Type B pancreatic cell (in vitro differentiated cells): ENCODE measurements around the gene BMP8A. TPM values are rescaled to one million over a fixed set of nuclear protein-coding genes. Genes with fewer than 3 reads are reported as not detected.
"Not testable (repeated sequence)": the region's sequence is repeated elsewhere in the genome, so short reads cannot be mapped to it uniquely, and the experiment has no call there.

ENCODE experiments used
- DNase-seq: peaks from one replicate; pipeline ENCODE4 v3.0.0; 2021; ENCODE audit warnings: mixed read lengths; ENCODE audit not compliant: unreplicated experiment; ENCODE audit errors: extremely low spot score
- H3K27ac Mint-ChIP-seq: 2 replicates; pipeline ENCODE4 v1.8.0; 2021; ENCODE audit warnings: mild to moderate bottlenecking, mixed read lengths
- H3K27me3 Mint-ChIP-seq: 2 replicates; pipeline ENCODE4 v1.8.0; 2021; ENCODE audit warnings: mixed read lengths
- H3K36me3 Mint-ChIP-seq: 2 replicates; pipeline ENCODE4 v1.8.0; 2021; ENCODE audit warnings: mixed read lengths
- H3K4me1 Mint-ChIP-seq: one replicate; pipeline ENCODE4 v1.8.0; 2021; ENCODE audit warnings: mixed read lengths; ENCODE audit not compliant: unreplicated experiment
- H3K4me3 Mint-ChIP-seq: 2 replicates; pipeline ENCODE4 v1.8.0; 2021; ENCODE audit warnings: mild to moderate bottlenecking, mixed read lengths
- H3K9me3 Mint-ChIP-seq: 2 replicates; pipeline ENCODE4 v1.8.0; 2021; ENCODE audit warnings: mixed read lengths
- CTCF ChIP-seq: fragments of 200-600 bp; sonication (generic); conservative IDR thresholded peaks from 2 replicates; pipeline ENCODE4 v1.5.0; 2021; ENCODE audit warnings: antibody characterized with exemption, mild to moderate bottlenecking
- total RNA-seq: library from RNA; stranded (reverse); gene quantifications from 2 replicates; pipeline ENCODE4 v1.2.1, GENCODE V29; 2021; ENCODE audit warnings: low replicate concordance

BMP8A gene
- total RNA-seq, 1 donor from 2014 or later, result 1.1 TPM

- DNase-seq, result no peak
- no peak for TF ChIP-seq CTCF
- Mint-ChIP-seq H3K4me1 (no peaks in the 10 kb centered on the region), H3K27ac (no peak overlapping the region), H3K36me3 (no peaks in the 10 kb centered on the region), H3K4me3 (no peak overlapping the region), H3K27me3 (peaks cover 48% of the 10 kb centered on the region), H3K9me3 (no peaks in the 10 kb centered on the region)
Measured at GRCh38 chr1:39494671-39495410, 3.4 kb downstream of the BMP8A start.

GRCh38 chr1:39496520-39496919 is 5.1 kb downstream of the BMP8A start:
- not testable (repeated sequence) for H3K9me3 Mint-ChIP-seq, DNase-seq, H3K27ac Mint-ChIP-seq, H3K4me3 Mint-ChIP-seq, H3K4me1 Mint-ChIP-seq, H3K36me3 Mint-ChIP-seq
- H3K27me3 Mint-ChIP-seq, result peaks cover 38% of the 10 kb centered on the region

GRCh38 chr1:39497585-39497984 is 6.1 kb downstream of the BMP8A start:
- Mint-ChIP-seq H3K27me3 (peaks cover 32% of the 10 kb centered on the region), H3K9me3 (peaks cover 4% of the 10 kb centered on the region)

GRCh38 chr1:39498096-39498710 is 6.8 kb downstream of the BMP8A start:
- H3K36me3 Mint-ChIP-seq, H3K27ac Mint-ChIP-seq, H3K4me1 Mint-ChIP-seq, H3K4me3 Mint-ChIP-seq, DNase-seq, H3K9me3 Mint-ChIP-seq: not testable (repeated sequence)
- peaks cover 26% of the 10 kb centered on the region for H3K27me3 Mint-ChIP-seq

More at GRCh38 chr1:39497585-39497984, 6.1 kb downstream of the BMP8A start:
- Mint-ChIP-seq H3K36me3 (no peaks in the 10 kb centered on the region), H3K4me1 (no peaks in the 10 kb centered on the region), H3K27ac (no peak overlapping the region), H3K4me3 (no peak overlapping the region)
- no peak for DNase-seq
- TF ChIP-seq CTCF, result no peak

- H3K4me1 Mint-ChIP-seq, H3K36me3 Mint-ChIP-seq: not testable (repeated sequence)
Measured at GRCh38 chr1:39498821-39499220, 7.4 kb downstream of the BMP8A start.

GRCh38 chr1:39499668-39500067 is 8.2 kb downstream of the BMP8A start:
- TF ChIP-seq CTCF, result no peak
- DNase-seq, result no peak
- Mint-ChIP-seq H3K36me3 (no peaks in the 10 kb centered on the region), H3K9me3 (peaks cover 4% of the 10 kb centered on the region), H3K4me3 (no peak overlapping the region), H3K27me3 (peaks cover 12% of the 10 kb centered on the region), H3K27ac (no peak overlapping the region), H3K4me1 (no peaks in the 10 kb centered on the region)

More at GRCh38 chr1:39498821-39499220, 7.4 kb downstream of the BMP8A start:
- H3K9me3 Mint-ChIP-seq, DNase-seq, H3K4me3 Mint-ChIP-seq, H3K27ac Mint-ChIP-seq: not testable (repeated sequence)
- peaks cover 20% of the 10 kb centered on the region for H3K27me3 Mint-ChIP-seq

- peaks cover 4% of the 10 kb centered on the region for H3K9me3 Mint-ChIP-seq
- no peaks in the 10 kb centered on the region for H3K4me1 Mint-ChIP-seq
- TF ChIP-seq CTCF, result no peak
- H3K27ac Mint-ChIP-seq, result no peak overlapping the region
- no peak overlapping the region for H3K4me3 Mint-ChIP-seq
- DNase-seq, result no peak
- H3K27me3 Mint-ChIP-seq, result peaks cover 11% of the 10 kb centered on the region
- H3K36me3 Mint-ChIP-seq, result no peaks in the 10 kb centered on the region
Measured at GRCh38 chr1:39500862-39501389, 9.5 kb downstream of the BMP8A start.
